ENCODE measurements around the gene CHCHD10. TPM values are rescaled to one million over a fixed set of nuclear protein-coding genes. Genes with fewer than 3 reads are reported as not detected.

Gene CHCHD10
- total RNA-seq, 1 donor from 2014 or later = 68.8 TPM

GRCh38 chr22:23722160-23722559 is 45.6 kb downstream of the CHCHD10 start:
- ChIA-PET CTCF (no interaction called here), POLR2A (interaction anchor here (0.7 kb wide), 1 partner anchor 30 kb away, joined by 3 read pairs; no protein-coding TSS in a partner anchor)
- ATAC-seq (ENCODE audit: low read depth) (no peak), DNase-seq (no peak)
- H3K4me3 Mint-ChIP-seq = no peak overlapping the region
- H3K27ac Mint-ChIP-seq = no peak overlapping the region
- intact Hi-C loops (cut with micrococcal nuclease) = no loop called here
- H3K36me3 Mint-ChIP-seq (ENCODE audit: low read depth) = no peaks in the 10 kb centered on the region
- H3K27me3 Mint-ChIP-seq = peaks cover 5% of the 10 kb centered on the region
- H3K4me1 Mint-ChIP-seq = peaks cover 2% of the 10 kb centered on the region
- no peak for TF ChIP-seq CTCF (IDR thresholded peaks at IDR 0.05)
- H3K9me3 Mint-ChIP-seq = no peaks in the 10 kb centered on the region

GRCh38 chr22:23720855-23721254 is 46.9 kb downstream of the CHCHD10 start:
- H3K36me3 Mint-ChIP-seq (ENCODE audit: low read depth) = no peaks in the 10 kb centered on the region

GRCh38 chr22:23718371-23719165 is 49.2 kb downstream of the CHCHD10 start:
- TF ChIP-seq CTCF (IDR thresholded peaks at IDR 0.05) = no peak
- no peaks in the 10 kb centered on the region for H3K9me3 Mint-ChIP-seq
- peaks cover 16% of the 10 kb centered on the region for H3K4me1 Mint-ChIP-seq
- H3K27ac Mint-ChIP-seq = no peak overlapping the region
- DNase-seq (no peak), ATAC-seq (ENCODE audit: low read depth) (no peak)
- CTCF ChIA-PET = interaction anchor here (1.3 kb wide), 1 partner anchor 131 kb away, joined by 3 read pairs; no protein-coding TSS in a partner anchor
- H3K27me3 Mint-ChIP-seq = no peaks in the 10 kb centered on the region
- H3K36me3 Mint-ChIP-seq (ENCODE audit: low read depth) = peaks cover 11% of the 10 kb centered on the region
- H3K4me3 Mint-ChIP-seq = no peak overlapping the region
- POLR2A ChIA-PET = interaction anchor here (0.6 to 1.3 kb wide), 3 partner anchors 45 to 439 kb away, joined by 3 to 6 read pairs (median 3); partner anchors contain the start of gene IGLL1
- intact Hi-C loops (cut with micrococcal nuclease) = loop anchor here (5.0 kb wide), 2 partner anchors 49 to 129 kb away; partner anchors contain the start of gene CHCHD10

More at GRCh38 chr22:23720855-23721254, 46.9 kb downstream of the CHCHD10 start:
- intact Hi-C loops (cut with micrococcal nuclease) = no loop called here
- ChIA-PET POLR2A (interaction anchor here (0.7 kb wide), 2 partner anchors 39 to 523 kb away, joined by 3 to 4 read pairs; no protein-coding TSS in a partner anchor), CTCF (no interaction called here)
- no peak for ATAC-seq (ENCODE audit: low read depth)
- H3K27ac Mint-ChIP-seq = no peak overlapping the region
- H3K27me3 Mint-ChIP-seq = no peaks in the 10 kb centered on the region
- no peak overlapping the region for H3K4me3 Mint-ChIP-seq
- no peak for TF ChIP-seq CTCF (IDR thresholded peaks at IDR 0.05)
- H3K9me3 Mint-ChIP-seq = no peaks in the 10 kb centered on the region
- DNase-seq = no peak
- peaks cover 8% of the 10 kb centered on the region for H3K4me1 Mint-ChIP-seq

- no peak for TF ChIP-seq CTCF (IDR thresholded peaks at IDR 0.05)
- POLR2A ChIA-PET = interaction anchor here (0.5 to 1.8 kb wide), 17 partner anchors 15 to 177 kb away, joined by 3 to 13 read pairs (median 4); partner anchors contain the start of genes DERL3, MIF, SLC2A11 and ZNF70
- H3K4me1 Mint-ChIP-seq = peaks cover 16% of the 10 kb centered on the region
- peak overlapping the region; percentile 81 for H3K4me3 Mint-ChIP-seq
- H3K36me3 Mint-ChIP-seq (ENCODE audit: low read depth) = peaks cover 20% of the 10 kb centered on the region
- peak overlapping the region; percentile 69 for H3K27ac Mint-ChIP-seq
- peak; percentile 97 for ATAC-seq (ENCODE audit: low read depth)
- H3K27me3 Mint-ChIP-seq = no peaks in the 10 kb centered on the region
- H3K9me3 Mint-ChIP-seq = no peaks in the 10 kb centered on the region
- intact Hi-C loops (cut with micrococcal nuclease) = loop anchor here (1.0 to 5.0 kb wide), 6 partner anchors 21 to 197 kb away; partner anchors contain the start of gene CHCHD10
- peak; percentile 81 for DNase-seq
- CTCF ChIA-PET = interaction anchor here (0.8 kb wide), 1 partner anchor 133 kb away, joined by 3 read pairs; no protein-coding TSS in a partner anchor
These were observed 50.7 kb downstream of the CHCHD10 start for GRCh38 chr22:23716811-23717801.

Other genes with a start within 250 kb of the CHCHD10 start
- gene IGLL1, start 187.7 kb downstream of the CHCHD10 start, total RNA-seq = not detected in 2 replicates
- 0.64 and 1.5 TPM in 2 replicates for gene DRICH1, start 135.7 kb downstream of the CHCHD10 start, total RNA-seq
- 0.42 and 0.81 TPM in 2 replicates for gene RGL4, start 77.0 kb downstream of the CHCHD10 start, total RNA-seq
- 4.0 and 4.9 TPM in 2 replicates for gene ZNF70, start 16.9 kb downstream of the CHCHD10 start, total RNA-seq
- 15.0 and 15.9 TPM in 2 replicates for gene VPREB3, start 13.5 kb downstream of the CHCHD10 start, total RNA-seq
- gene C22orf15, start 5.0 kb downstream of the CHCHD10 start, total RNA-seq = 0.31 and 0.37 TPM in 2 replicates
- 3.6 TPM in 2 replicates for gene MMP11, start 4.9 kb upstream of the CHCHD10 start, total RNA-seq
- 156 and 161 TPM in 2 replicates for gene SMARCB1, start 19.0 kb upstream of the CHCHD10 start, total RNA-seq
- 15.4 and 18.3 TPM in 2 replicates for gene DERL3, start 71.0 kb upstream of the CHCHD10 start, total RNA-seq
- gene SLC2A11, start 89.9 kb upstream of the CHCHD10 start, total RNA-seq = 24.0 and 30.2 TPM in 2 replicates
- gene MIF, start 126.4 kb upstream of the CHCHD10 start, total RNA-seq = 308 and 349 TPM in 2 replicates
- not detected in 2 replicates for gene GSTT2B, start 193.2 kb upstream of the CHCHD10 start, total RNA-seq
- gene DDTL, start 198.9 kb upstream of the CHCHD10 start, total RNA-seq = 2.4 and 3.1 TPM in 2 replicates
- 107 and 113 TPM in 2 replicates for gene DDT, start 206.5 kb upstream of the CHCHD10 start, total RNA-seq
- gene GSTT2, start 212.2 kb upstream of the CHCHD10 start, total RNA-seq = not detected in 2 replicates
- gene GSTT4, start 237.5 kb upstream of the CHCHD10 start, total RNA-seq = not detected in 2 replicates
- 56.9 and 65.4 TPM in 2 replicates for gene CABIN1, start 243.3 kb upstream of the CHCHD10 start, total RNA-seq